SK-N-SH (cell line): ENCODE results near the gene UPB1.

Experiments
- GATA2 ChIP-seq: sonication (generic); formaldehyde crosslinking; IDR thresholded peaks from 2 replicates; pipeline ENCODE4 v1.5.0; 2020; ENCODE audit warnings: mild to moderate bottlenecking, missing genetic modification reagents
- NRF1 ChIP-seq: IDR thresholded peaks from 2 replicates; pipeline ENCODE4 v1.6.1; 2012; ENCODE audit warnings: low read depth, mild to moderate bottlenecking, low read length
- SMC3 ChIP-seq: IDR thresholded peaks from 2 replicates; pipeline ENCODE4 v1.6.1; 2012; ENCODE audit warnings: low read depth, low read length, improper control_type of control experiment
- TAF1 ChIP-seq: IDR thresholded peaks from 2 replicates; pipeline ENCODE4 v1.6.1; 2012; ENCODE audit warnings: low read depth, mild to moderate bottlenecking, low read length, moderate library complexity, borderline replicate concordance
- YY1 ChIP-seq: IDR thresholded peaks from 2 replicates; pipeline ENCODE4 v1.4.0; 2012; ENCODE audit warnings: low read depth, mild to moderate bottlenecking
- TF ChIP-seq, protein P1 (sequence below): IDR thresholded peaks from 2 replicates; pipeline ENCODE4 v1.6.1; 2012; ENCODE audit warnings: mild to moderate bottlenecking, low read depth, low read length, moderate library complexity
- TF ChIP-seq, protein P2 (sequence below): fragments of 200-600 bp; sonication (generic); IDR thresholded peaks from 2 replicates; pipeline ENCODE4 v1.6.1; 2017; ENCODE audit warnings: antibody characterized with exemption, mild to moderate bottlenecking, moderate library complexity

DNA sequence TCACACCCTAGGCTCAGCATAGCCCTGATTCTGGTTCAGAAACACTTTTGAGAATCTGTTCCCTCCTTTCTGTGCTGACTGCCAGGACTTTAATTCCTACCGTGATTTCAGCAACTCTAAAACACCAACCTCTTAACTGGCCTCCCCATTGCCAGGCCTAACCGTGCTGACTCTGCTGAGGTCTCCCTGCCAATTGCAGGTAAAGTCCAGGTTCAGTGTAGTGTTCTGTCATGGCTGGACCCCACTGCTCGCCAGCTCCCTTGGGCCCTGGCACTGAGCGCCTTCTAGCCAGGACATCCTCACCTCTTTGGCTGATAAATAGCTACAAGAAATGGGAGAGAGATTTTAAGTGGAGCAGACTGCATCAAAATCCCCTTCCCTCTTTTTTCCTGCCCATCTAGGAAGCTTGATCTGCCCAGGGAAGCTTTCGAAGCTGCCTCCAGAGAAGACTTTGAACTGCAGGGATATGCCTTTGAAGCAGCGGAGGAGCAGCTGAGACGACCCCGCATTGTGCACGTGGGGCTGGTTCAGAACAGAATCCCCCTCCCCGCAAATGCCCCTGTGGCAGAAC, 4.7 kb downstream of the UPB1 start:
- TF ChIP-seq, protein P1, sequence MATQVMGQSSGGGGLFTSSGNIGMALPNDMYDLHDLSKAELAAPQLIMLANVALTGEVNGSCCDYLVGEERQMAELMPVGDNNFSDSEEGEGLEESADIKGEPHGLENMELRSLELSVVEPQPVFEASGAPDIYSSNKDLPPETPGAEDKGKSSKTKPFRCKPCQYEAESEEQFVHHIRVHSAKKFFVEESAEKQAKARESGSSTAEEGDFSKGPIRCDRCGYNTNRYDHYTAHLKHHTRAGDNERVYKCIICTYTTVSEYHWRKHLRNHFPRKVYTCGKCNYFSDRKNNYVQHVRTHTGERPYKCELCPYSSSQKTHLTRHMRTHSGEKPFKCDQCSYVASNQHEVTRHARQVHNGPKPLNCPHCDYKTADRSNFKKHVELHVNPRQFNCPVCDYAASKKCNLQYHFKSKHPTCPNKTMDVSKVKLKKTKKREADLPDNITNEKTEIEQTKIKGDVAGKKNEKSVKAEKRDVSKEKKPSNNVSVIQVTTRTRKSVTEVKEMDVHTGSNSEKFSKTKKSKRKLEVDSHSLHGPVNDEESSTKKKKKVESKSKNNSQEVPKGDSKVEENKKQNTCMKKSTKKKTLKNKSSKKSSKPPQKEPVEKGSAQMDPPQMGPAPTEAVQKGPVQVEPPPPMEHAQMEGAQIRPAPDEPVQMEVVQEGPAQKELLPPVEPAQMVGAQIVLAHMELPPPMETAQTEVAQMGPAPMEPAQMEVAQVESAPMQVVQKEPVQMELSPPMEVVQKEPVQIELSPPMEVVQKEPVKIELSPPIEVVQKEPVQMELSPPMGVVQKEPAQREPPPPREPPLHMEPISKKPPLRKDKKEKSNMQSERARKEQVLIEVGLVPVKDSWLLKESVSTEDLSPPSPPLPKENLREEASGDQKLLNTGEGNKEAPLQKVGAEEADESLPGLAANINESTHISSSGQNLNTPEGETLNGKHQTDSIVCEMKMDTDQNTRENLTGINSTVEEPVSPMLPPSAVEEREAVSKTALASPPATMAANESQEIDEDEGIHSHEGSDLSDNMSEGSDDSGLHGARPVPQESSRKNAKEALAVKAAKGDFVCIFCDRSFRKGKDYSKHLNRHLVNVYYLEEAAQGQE, result no peak
- TF ChIP-seq, protein P2, sequence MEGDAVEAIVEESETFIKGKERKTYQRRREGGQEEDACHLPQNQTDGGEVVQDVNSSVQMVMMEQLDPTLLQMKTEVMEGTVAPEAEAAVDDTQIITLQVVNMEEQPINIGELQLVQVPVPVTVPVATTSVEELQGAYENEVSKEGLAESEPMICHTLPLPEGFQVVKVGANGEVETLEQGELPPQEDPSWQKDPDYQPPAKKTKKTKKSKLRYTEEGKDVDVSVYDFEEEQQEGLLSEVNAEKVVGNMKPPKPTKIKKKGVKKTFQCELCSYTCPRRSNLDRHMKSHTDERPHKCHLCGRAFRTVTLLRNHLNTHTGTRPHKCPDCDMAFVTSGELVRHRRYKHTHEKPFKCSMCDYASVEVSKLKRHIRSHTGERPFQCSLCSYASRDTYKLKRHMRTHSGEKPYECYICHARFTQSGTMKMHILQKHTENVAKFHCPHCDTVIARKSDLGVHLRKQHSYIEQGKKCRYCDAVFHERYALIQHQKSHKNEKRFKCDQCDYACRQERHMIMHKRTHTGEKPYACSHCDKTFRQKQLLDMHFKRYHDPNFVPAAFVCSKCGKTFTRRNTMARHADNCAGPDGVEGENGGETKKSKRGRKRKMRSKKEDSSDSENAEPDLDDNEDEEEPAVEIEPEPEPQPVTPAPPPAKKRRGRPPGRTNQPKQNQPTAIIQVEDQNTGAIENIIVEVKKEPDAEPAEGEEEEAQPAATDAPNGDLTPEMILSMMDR, result no peak
- no peak for TF ChIP-seq SMC3
- no peak for TF ChIP-seq GATA2
- TF ChIP-seq NRF1, result no peak
- no peak for TF ChIP-seq YY1
- TF ChIP-seq TAF1, result no peak
